GM12872 (cell line): ENCODE measurements around the gene KRTAP4-5.

Source experiments
- CTCF ChIP-seq: IDR thresholded peaks from 3 replicates; pipeline ENCODE4 v1.5.1; 2011; ENCODE audit warnings: low read depth, mild to moderate bottlenecking, low read length, moderate library complexity; ENCODE audit not compliant: insufficient read depth

The KRTAP4-5 gene

GRCh38 chr17:41144846-41145245 is 4.8 kb downstream of the KRTAP4-5 start:
- TF ChIP-seq CTCF, result no peak

- TF ChIP-seq CTCF, result no peak
These were observed 8.3 kb downstream of the KRTAP4-5 start for GRCh38 chr17:41141361-41141760.

- TF ChIP-seq CTCF, result no peak
These were observed 9.1 kb downstream of the KRTAP4-5 start, which contains the start of gene KRTAP4-6 for GRCh38 chr17:41140360-41141131. Gene KRTAP4-6, minus strand, starts transcription at chr17:41140544. Its CDS starts 57 bp downstream, at chr17:41140487.

- TF ChIP-seq CTCF, result no peak
These were observed 15.5 kb downstream of the KRTAP4-5 start for GRCh38 chr17:41133880-41134735.

GRCh38 chr17:41131979-41132378 is 17.6 kb downstream of the KRTAP4-5 start:
- no peak for TF ChIP-seq CTCF

GRCh38 chr17:41127371-41127770 is 22.3 kb downstream of the KRTAP4-5 start:
- TF ChIP-seq CTCF, result no peak

- TF ChIP-seq CTCF, result no peak
These were observed 23.2 kb downstream of the KRTAP4-5 start for GRCh38 chr17:41126412-41126811.
